Astrocyte of the hippocampus (primary cell): ENCODE data around the gene RTF2.

Source experiments
- DNase-seq: peaks from one replicate; pipeline ENCODE4 v3.0.0; 2011; ENCODE audit warnings: low read depth, low spot score

The RTF2 gene

DNA sequence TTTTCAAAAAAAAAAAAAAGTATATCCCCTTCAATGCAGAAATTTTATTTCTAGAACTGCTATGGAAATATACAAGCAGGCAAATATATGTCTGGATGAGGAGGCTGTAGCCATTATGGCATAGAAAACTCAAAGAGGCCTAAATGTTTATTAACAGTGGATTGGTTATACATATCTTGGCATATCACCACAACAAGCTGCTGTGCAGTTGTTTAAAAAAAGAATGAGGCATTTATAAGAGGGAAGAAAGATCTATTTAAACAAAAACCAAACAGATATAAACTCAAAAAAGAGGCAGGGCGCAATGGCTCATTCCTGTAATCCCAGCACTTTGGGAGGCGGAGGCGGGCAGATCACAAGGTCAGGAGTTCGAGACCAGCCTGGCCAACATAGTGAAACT, 30.1 kb upstream of the RTF2 start:
- DNase-seq: no peak

DNA sequence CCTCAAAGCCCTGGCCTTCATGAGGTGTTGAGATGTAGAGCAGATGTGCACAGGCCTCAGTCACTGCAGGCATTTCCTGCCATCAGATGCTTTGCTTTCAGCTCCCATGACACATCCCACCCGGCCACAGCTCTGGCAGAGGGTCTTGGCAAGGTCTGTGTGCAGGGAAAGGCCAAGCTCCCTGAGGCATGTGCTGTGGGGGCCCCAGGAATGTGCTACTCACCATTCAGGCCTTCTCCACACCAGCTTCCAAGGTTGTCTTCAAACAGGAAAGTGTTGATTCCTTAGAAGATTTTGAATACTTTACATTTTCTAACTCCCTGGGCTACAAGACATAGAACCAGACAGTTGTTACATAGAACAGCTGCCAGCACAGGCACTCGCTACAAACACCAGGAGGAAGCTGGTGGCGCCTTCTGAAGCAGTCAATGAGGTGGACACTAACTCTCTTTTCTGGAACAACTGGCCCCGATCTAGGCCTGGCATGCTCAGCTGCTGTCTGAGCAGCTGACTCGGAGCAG, 28.6 kb upstream of the RTF2 start:
- DNase-seq: peak; percentile 96

DNA sequence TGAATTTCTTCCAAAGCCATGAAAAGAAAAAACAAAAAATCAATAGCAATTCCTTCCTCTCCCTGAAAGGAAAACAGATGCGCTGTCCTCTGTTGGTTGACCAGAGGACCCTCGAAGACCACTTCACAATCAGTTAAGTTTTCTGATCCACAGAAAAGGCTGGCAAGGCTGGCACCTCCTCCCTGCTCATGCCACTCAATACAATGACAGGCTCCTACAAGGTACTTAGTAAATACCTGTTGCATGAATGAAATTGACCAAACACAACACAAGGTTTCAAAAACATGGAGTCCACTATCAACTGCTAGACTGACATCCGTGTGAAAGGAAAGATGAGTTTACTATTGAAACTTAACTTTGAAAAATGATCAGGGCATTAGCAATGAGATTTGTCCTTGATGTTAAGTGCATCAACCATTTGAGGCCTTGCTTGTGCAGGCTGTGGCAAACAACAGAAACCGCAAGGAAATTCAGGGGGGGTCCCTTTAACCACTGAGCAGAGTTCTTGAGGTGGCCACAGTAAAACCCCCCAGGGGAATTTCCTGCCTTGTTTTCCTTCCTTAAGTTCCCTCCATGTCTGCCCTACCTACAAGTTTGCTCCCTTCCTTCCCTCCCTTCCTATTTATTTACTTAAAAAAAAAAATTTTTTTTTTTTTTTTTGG, 27.9 kb upstream of the RTF2 start:
- DNase-seq: no peak

GRCh38 chr20:56442389-56443365, 25.8 kb upstream of the RTF2 start:
- no peak for DNase-seq

- DNase-seq: peak; percentile 41
These were observed 24.5 kb upstream of the RTF2 start for GRCh38 chr20:56443654-56444540.

DNA sequence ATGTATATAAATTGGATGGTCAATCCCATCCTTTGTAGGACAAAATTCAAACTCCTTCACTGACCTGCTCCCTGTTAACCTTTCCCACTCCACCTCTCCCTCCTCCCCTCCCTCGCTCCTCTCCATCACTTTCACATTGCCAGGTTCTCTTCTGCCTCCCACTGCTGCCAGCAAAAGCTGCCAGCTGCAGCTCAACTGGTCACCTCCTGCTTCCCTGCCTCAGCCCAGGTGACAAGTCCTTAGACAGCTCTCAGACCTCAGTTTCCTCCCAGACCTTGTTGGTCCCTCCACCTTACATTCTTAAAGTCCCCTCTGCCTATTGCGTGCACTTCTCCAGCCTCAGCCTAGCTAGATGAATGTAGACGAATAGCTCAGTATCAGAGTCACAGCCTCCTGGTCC, 23.3 kb upstream of the RTF2 start:
- no peak for DNase-seq

- DNase-seq: no peak
These were observed 22.9 kb upstream of the RTF2 start for GRCh38 chr20:56445540-56445939.

DNA sequence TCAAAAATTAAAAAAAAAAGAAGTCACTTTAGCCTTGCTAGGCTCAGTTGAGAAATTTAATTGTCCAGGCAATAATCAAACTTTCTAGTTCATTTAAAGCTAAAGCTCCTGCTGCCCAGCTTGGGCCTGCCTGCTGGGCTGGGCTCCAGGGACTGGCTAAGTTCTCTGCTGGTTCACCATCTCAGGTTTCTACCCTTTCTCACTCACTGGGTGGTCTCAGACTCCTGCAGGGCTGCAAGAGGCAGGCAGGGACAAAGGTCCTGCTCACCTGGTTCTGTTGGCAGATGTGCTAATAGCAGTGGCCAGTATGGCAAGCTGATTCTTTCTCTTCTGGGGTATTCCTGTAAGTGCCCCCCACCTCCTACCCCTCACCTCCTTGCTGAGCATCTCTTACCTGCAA, 21.2 kb upstream of the RTF2 start:
- DNase-seq: no peak

DNA sequence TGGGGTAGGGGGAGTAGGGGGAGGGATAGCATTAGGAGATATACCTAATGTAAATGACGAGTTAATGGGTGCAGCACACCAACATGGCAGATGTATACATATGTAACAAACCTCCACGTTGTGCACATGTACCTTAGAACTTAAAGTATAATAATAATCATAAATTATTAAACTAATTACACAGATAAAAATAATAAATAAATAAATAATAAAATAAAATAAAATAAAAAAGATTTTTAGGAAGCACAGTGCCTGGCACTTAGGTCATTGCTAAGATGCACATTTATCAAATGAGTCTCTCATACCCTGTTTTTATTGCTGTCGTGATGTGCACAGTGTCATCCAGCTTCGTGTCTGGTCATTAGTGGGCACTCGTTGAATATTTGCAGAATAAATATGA, 19.0 kb upstream of the RTF2 start:
- no peak for DNase-seq

GRCh38 chr20:56451056-56451765, 17.2 kb upstream of the RTF2 start:
- no peak for DNase-seq

DNA sequence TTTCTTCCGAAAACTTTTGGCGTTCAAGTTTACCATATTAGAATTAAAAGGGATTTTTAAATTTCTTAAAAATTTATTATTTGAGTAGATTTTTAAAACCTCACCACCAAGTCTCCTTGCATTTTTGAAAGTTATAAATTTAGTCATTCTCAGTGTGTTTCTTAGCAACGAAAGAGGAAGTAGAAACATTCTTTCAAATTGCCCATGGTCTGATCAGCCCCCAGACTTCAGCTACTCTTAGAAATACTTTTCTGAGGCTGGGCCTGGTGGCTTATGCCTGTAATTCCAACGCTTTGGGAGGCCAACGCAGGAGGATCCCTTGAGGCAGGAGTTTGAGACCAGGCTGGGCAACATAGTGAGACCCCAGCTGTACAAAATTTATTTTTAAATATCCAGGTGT, 15.1 kb upstream of the RTF2 start:
- no peak for DNase-seq

DNA sequence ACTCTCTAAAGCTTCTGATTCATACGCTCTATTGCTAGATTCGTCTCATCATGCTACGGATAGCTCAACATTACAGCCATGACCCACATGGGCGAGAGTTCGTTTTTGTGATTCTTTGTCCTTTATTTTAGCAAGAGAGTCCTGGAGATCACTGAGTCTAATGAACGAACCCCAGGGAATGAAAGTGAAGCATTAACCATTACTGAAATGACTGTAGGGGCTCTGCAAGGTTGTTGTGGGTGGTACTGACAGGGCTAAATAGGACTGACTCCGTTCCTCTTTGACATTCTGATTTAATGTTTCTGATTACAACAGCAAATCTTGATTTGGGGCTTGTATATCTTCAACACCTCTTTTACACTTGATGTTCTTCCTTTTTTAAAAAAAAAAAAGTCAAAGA, 13.7 kb upstream of the RTF2 start:
- no peak for DNase-seq

DNA sequence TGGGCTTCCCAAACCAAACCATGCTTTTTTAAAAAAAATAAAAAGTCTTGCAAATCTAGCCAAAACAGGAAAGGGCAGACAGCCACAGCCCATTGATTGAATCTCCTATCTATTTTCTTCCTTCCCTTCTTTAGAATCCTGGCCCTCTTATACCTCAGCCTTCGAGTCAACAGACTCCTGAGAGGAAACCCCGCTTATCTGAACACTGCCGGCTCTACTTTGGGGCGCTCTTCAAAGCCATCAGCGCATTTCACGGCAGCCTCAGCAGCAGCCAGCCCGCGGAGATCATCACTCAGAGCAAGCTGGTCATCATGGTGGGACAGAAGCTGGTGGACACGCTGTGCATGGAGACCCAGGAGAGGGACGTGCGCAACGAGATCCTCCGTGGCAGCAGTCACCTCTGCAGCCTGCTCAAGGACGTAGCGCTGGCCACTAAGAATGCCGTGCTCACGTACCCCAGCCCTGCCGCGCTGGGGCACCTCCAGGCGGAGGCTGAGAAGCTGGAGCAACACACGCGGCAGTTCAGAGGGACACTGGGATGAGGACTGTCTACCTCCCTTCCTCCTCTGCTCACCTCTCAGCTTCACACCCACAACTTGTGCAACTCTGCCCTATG, 10.1 kb upstream of the RTF2 start:
- DNase-seq: no peak

- DNase-seq: no peak
These were observed 8.0 kb upstream of the RTF2 start for GRCh38 chr20:56460459-56460858.

DNA sequence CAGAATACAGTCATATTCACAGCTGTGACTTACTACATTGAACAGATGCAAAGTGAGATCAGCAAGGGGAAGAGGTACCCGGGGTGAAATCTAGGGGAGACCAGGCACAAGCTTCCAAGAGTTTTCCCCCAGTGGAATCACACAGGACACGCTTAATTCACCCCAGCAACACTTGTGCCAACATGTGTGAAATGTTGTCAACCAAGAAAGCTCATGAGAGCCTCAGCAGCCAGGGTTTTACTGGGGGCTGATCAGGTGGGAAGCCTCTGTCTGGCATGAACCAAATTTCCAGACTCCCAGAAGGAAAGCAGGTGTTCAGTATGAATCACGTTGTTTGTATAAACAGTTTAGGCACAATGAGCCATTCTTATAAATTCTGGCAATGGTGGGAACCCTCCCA, 6.9 kb upstream of the RTF2 start:
- DNase-seq: no peak

DNA sequence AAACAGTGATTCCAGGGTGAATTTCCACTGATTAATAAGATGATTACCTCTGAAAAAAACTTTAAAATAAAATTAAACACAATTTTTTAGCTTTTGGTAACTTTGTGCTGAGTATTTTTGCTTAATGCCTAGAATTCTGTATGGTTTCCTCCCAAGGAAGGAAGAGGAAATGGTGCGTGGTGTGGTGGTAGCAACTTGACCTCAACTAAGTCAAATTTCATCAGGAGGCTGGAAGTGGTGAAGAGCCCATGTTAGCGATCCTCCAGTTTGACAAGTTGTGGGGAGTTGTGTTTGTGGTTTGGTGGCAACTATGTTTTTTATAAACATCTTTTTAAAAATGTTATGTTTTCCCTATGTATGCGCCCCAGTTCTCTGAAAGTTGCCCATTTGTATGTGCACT, 5.0 kb upstream of the RTF2 start:
- DNase-seq: no peak

DNA sequence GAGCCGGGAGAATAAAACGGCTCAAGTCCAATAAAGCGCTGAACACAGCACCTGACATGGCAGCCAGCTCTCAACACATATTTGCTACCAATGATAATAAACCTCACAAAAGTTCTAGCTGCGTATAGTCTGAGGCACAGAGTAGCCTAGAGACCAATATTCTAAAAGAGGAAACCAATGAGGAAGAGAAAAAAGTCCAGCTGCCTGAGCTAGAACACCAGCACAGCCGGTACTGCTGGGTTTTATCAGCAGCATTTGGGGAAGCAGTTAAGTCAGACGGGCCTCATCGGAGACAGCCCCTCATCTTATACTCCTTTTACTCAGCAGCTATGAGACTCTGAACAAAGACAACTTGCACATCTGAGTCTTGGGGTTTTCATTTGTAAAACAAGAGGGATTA, 2.4 kb upstream of the RTF2 start:
- no peak for DNase-seq

DNA sequence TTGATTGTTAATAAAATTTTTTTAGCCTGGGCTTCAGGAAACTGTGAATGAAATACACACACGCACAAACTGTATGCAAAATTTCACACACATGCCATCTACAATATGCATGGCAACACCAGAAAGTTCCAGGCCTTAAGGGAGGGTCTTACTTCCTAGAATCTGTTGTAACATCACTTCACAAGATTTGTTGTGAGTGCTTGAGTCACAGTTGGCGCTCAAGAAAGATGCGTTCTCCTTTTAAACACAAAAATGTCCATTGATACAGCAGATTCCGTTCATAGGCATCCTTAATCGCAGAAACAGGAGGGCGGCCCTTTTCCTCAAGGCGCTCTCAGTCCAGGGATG, 485 bp upstream of the RTF2 start:
- DNase-seq: no peak

- DNase-seq: no peak
These were observed 636 bp downstream of the RTF2 start for GRCh38 chr20:56469077-56469449.

GRCh38 chr20:56483970-56484369, 15.5 kb downstream of the RTF2 start:
- no peak for DNase-seq

GRCh38 chr20:56487216-56487615, 18.8 kb downstream of the RTF2 start:
- DNase-seq: no peak
